HUES64 (cell line): Measurements from ENCODE around the gene STXBP1.

Source experiments
- H3K27ac ChIP-seq: 2 replicates; pipeline ENCODE4 v1.7.0; 2013; ENCODE audit warnings: low read depth, low read length, inconsistent platforms
- H3K27me3 ChIP-seq: 2 replicates; pipeline ENCODE4 v1.6.1; 2013; ENCODE audit warnings: mild to moderate bottlenecking, low read length; ENCODE audit not compliant: insufficient read depth
- H3K36me3 ChIP-seq: 2 replicates; pipeline ENCODE4 v1.6.1; 2013; ENCODE audit warnings: mild to moderate bottlenecking, low read length; ENCODE audit not compliant: insufficient read depth
- H3K4me1 ChIP-seq: 2 replicates; pipeline ENCODE4 v1.6.1; 2013; ENCODE audit warnings: mild to moderate bottlenecking, low read length, moderate library complexity; ENCODE audit not compliant: insufficient read depth
- H3K4me3 ChIP-seq: 2 replicates; pipeline ENCODE4 v1.5.1; 2013; ENCODE audit warnings: mild to moderate bottlenecking, low read length, moderate library complexity
- H3K9ac ChIP-seq: 2 replicates; pipeline ENCODE4 v1.6.1; 2013; ENCODE audit warnings: mild to moderate bottlenecking, low read depth, low read length
- H3K9me3 ChIP-seq: 2 replicates; pipeline ENCODE4 v1.6.1; 2013; ENCODE audit warnings: low read depth, low read length; ENCODE audit not compliant: insufficient read depth
- WGBS: fragments of 150-250, 120-280 bp; methylation state at CpG from one replicate; pipeline ENCODE4 v1.1.7; 2013; ENCODE audit warnings: missing lambda C conversion rate; 5-methylcytosine and 5-hydroxymethylcytosine counted together

Gene STXBP1

GRCh38 chr9:127662617-127663016, 50.5 kb downstream of the STXBP1 start:
- Histone ChIP-seq H3K27ac (no peak overlapping the region), H3K4me3 (no peak overlapping the region)
- 73% methylated on average over 1 of the region's 1 CpG for WGBS

GRCh38 chr9:127664324-127664677, 52.2 kb downstream of the STXBP1 start:
- no peaks in the 10 kb centered on the region for H3K4me1 ChIP-seq
- H3K36me3 ChIP-seq = peaks cover 57% of the 10 kb centered on the region
- no peaks in the 10 kb centered on the region for H3K9me3 ChIP-seq
- H3K27ac ChIP-seq = no peak overlapping the region
- 92% methylated on average over 7 of the region's 7 CpGs for WGBS
- H3K4me3 ChIP-seq = no peak overlapping the region
- no peaks in the 10 kb centered on the region for H3K27me3 ChIP-seq
- no peak overlapping the region for H3K9ac ChIP-seq

More at GRCh38 chr9:127662617-127663016, 50.5 kb downstream of the STXBP1 start:
- Histone ChIP-seq H3K4me1 (no peaks in the 10 kb centered on the region), H3K9ac (no peak overlapping the region), H3K9me3 (no peaks in the 10 kb centered on the region), H3K27me3 (no peaks in the 10 kb centered on the region), H3K36me3 (peaks cover 52% of the 10 kb centered on the region)

GRCh38 chr9:127664678-127665507, 52.8 kb downstream of the STXBP1 start:
- Histone ChIP-seq H3K4me1 (no peaks in the 10 kb centered on the region), H3K27me3 (no peaks in the 10 kb centered on the region), H3K36me3 (peaks cover 56% of the 10 kb centered on the region), H3K9ac (no peak overlapping the region), H3K9me3 (no peaks in the 10 kb centered on the region), H3K27ac (no peak overlapping the region), H3K4me3 (no peak overlapping the region)
- 86% methylated on average over 10 of the region's 10 CpGs for WGBS

- H3K4me1 ChIP-seq = no peaks in the 10 kb centered on the region
Observed at GRCh38 chr9:127667127-127667844, 55.2 kb downstream of the STXBP1 start.

GRCh38 chr9:127667906-127668305, 55.8 kb downstream of the STXBP1 start:
- no peaks in the 10 kb centered on the region for H3K27me3 ChIP-seq
- H3K9ac ChIP-seq = no peak overlapping the region
- H3K36me3 ChIP-seq = peaks cover 66% of the 10 kb centered on the region
- H3K9me3 ChIP-seq = no peaks in the 10 kb centered on the region
- no peak overlapping the region for H3K27ac ChIP-seq
- no peaks in the 10 kb centered on the region for H3K4me1 ChIP-seq
- H3K4me3 ChIP-seq = no peak overlapping the region
- 96% methylated on average over 18 of the region's 18 CpGs for WGBS

More at GRCh38 chr9:127667127-127667844, 55.2 kb downstream of the STXBP1 start:
- 95% methylated on average over 3 of the region's 3 CpGs for WGBS
- Histone ChIP-seq H3K4me3 (no peak overlapping the region), H3K36me3 (peaks cover 67% of the 10 kb centered on the region), H3K27me3 (no peaks in the 10 kb centered on the region), H3K27ac (no peak overlapping the region), H3K9ac (no peak overlapping the region), H3K9me3 (no peaks in the 10 kb centered on the region)

GRCh38 chr9:127673234-127673633, 61.2 kb downstream of the STXBP1 start:
- H3K27me3 ChIP-seq = no peaks in the 10 kb centered on the region
- 93% methylated on average over 7 of the region's 7 CpGs for WGBS
- H3K4me1 ChIP-seq = no peaks in the 10 kb centered on the region
- no peak overlapping the region for H3K9ac ChIP-seq
- H3K4me3 ChIP-seq = no peak overlapping the region
- H3K9me3 ChIP-seq = no peaks in the 10 kb centered on the region
- peaks cover 66% of the 10 kb centered on the region for H3K36me3 ChIP-seq
- no peak overlapping the region for H3K27ac ChIP-seq

- Histone ChIP-seq H3K4me1 (no peaks in the 10 kb centered on the region), H3K4me3 (no peak overlapping the region), H3K27me3 (no peaks in the 10 kb centered on the region), H3K36me3 (peaks cover 69% of the 10 kb centered on the region), H3K9ac (no peak overlapping the region), H3K27ac (no peak overlapping the region), H3K9me3 (no peaks in the 10 kb centered on the region)
- 95% methylated on average over 12 of the region's 12 CpGs for WGBS
Observed at GRCh38 chr9:127676638-127677037, 64.6 kb downstream of the STXBP1 start.

GRCh38 chr9:127679506-127679905, 67.4 kb downstream of the STXBP1 start:
- Histone ChIP-seq H3K9me3 (no peaks in the 10 kb centered on the region), H3K27me3 (no peaks in the 10 kb centered on the region), H3K4me3 (no peak overlapping the region), H3K4me1 (no peaks in the 10 kb centered on the region), H3K27ac (no peak overlapping the region), H3K9ac (no peak overlapping the region), H3K36me3 (peaks cover 69% of the 10 kb centered on the region)
- WGBS = 75% methylated on average over 1 of the region's 2 CpGs

- Histone ChIP-seq H3K27ac (no peak overlapping the region), H3K4me3 (no peak overlapping the region), H3K4me1 (no peaks in the 10 kb centered on the region), H3K36me3 (peaks cover 64% of the 10 kb centered on the region), H3K9ac (no peak overlapping the region), H3K27me3 (no peaks in the 10 kb centered on the region), H3K9me3 (no peaks in the 10 kb centered on the region)
- WGBS = 89% methylated on average over 11 of the region's 11 CpGs
Observed at GRCh38 chr9:127680226-127680625, 68.1 kb downstream of the STXBP1 start.

GRCh38 chr9:127680846-127681245, 68.8 kb downstream of the STXBP1 start:
- Histone ChIP-seq H3K4me1 (no peaks in the 10 kb centered on the region), H3K27ac (no peak overlapping the region), H3K4me3 (no peak overlapping the region), H3K27me3 (no peaks in the 10 kb centered on the region), H3K36me3 (peaks cover 59% of the 10 kb centered on the region), H3K9me3 (no peaks in the 10 kb centered on the region), H3K9ac (no peak overlapping the region)
- 93% methylated on average over 9 of the region's 9 CpGs for WGBS

- 95% methylated on average over 23 of the region's 23 CpGs for WGBS
- Histone ChIP-seq H3K27ac (no peak overlapping the region), H3K36me3 (peaks cover 50% of the 10 kb centered on the region)
Observed at GRCh38 chr9:127682351-127683136, 70.5 kb downstream of the STXBP1 start.

More at GRCh38 chr9:127682351-127683136, 70.5 kb downstream of the STXBP1 start:
- Histone ChIP-seq H3K27me3 (no peaks in the 10 kb centered on the region), H3K9me3 (no peaks in the 10 kb centered on the region), H3K9ac (no peak overlapping the region; the same call in 1 of the 2 replicates), H3K4me1 (no peaks in the 10 kb centered on the region), H3K4me3 (no peak overlapping the region)
